HG02852 (cell line): ENCODE measurements around the gene SSRP1.

Experiments used
- ATAC-seq: cut with Tn5 transposase; IDR thresholded peaks from one replicate; pipeline ENCODE4 v1.9.1; 2021; ENCODE audit warnings: mild to moderate bottlenecking, moderate library complexity; ENCODE audit not compliant: unreplicated experiment

The SSRP1 gene

DNA sequence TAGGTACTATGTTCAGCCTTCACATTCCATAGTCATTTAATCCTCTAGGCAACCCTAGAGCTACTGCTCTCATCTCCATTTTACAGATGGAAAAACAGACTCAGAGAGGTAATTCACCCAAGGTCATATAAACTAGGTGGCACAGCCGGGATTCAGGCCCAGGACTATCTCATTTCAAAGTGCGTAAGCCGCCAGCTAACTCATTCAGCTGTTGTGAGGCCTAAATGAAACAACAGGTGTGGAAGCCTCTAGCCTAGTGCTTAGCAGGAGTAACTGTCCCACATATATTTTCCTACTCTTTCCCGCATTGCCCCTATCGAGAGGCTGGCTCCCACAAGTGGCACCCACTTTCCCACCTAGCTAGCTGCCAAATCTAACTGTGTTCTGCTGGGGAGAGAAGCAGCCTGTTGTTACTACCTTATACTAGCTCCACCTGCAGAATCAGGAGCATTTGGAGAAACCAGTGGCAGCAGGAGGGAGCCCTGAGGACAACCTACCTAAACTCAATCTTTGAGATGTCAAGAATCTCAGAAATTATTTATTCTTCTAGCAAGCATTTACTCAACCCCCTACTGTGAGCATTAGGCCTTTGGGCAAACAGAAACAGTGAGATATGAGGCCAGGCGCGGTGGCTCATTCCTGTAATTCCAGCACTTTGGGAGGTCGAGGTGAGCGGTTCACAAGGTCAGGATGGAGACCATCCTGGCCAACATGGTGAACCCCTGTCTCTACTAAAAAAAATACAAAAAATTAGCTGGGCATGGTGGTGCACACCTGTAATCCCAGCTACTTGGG, 24.4 kb upstream of the SSRP1 start:
- ATAC-seq = no peak

DNA sequence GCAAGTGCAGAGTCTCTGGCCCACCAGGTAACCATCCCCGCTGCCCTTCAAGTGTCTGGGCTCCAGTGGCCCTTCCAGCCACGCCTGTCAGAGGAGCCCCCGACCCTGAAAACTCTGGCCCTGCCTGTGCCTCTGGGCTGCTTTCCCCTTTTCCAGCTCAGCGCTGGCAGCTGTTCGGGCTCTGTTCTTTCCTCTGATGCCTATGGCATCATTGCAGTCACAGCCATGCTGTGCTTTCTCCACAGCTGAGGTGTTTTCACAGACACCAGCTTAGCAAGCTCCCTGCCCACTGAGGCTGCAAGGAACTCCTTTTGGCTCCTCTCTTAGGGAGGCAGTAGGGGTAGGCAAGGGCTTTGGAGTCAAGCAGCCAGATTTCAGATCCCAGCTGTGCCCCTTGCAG, 23.7 kb upstream of the SSRP1 start:
- ATAC-seq = no peak

DNA sequence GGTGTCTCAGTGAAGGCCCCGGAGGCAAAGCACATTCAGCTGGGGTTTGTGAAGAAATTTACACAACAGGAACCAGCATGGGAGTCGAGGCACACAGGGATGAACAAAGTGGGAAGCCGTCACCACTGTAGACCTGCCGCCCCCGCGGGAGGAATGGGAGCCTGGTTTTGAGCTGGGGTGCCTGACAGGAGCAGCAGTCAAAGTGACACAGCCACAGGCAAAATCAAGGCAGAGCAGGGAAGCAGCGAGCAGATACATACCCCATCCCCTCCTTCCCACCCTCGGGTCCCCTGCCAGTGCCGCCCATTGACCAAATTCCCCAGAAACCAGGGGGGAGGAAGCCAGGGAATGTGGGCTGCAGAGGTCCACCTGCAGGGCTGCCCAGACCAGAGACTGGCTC, 23.3 kb upstream of the SSRP1 start:
- ATAC-seq = no peak

DNA sequence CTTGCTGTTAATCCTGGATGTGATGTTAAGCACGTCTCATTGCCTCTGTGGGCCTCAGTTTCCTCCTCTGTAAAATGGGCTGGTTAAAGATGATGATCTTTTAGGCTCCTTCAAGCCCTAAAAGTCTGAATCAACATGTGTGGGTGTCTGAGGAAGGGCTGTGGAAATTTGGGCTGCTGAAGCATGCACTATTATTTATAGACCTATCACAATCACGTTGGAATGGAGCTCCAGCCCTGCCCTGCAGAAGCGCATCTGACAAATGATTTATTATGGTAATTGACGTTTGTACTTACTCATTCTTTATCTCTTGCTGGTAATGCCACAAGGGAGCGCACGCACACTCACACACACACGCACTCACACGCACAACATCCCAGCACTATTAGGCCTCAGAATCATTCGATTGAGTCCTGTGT, 22.9 kb upstream of the SSRP1 start:
- no peak for ATAC-seq

DNA sequence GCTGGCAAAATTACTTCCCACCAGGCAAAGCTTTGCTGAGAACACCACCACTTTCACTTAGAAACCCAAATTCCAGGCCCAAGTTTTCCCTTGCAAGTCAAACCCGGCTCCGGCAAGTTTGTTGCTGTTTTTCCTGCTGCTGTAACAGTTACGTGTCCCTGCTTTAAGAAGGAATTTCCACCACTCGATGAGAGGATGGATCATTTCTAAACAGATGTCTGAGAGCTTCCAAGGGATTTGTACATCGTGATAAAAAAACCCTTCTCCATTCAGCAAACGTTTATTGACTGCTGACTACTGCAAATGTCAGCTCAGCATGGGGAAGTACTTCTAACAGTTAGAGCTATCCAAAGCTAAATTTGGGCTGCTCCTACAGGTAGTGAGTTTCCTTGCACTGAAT, 22.2 kb upstream of the SSRP1 start:
- no peak for ATAC-seq

DNA sequence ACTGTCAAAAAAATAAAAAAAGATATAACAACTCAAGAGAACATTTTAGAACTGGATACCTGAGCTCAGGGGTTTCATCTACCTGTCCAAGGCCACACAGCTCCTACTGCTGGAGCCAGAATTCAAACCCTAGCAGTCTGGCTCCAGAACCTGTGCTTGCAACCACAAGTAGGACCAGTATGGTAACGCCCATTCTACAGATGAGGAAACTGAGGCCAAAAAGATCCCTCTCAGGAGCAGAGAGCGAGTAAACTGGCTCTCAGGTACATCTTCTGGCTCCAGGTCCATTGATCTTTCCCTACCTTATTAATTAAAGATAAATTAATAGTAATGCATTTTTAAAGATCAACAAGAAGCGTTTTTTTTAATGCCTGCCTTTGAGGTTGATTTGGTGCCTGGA, 21.6 kb upstream of the SSRP1 start:
- ATAC-seq = no peak

DNA sequence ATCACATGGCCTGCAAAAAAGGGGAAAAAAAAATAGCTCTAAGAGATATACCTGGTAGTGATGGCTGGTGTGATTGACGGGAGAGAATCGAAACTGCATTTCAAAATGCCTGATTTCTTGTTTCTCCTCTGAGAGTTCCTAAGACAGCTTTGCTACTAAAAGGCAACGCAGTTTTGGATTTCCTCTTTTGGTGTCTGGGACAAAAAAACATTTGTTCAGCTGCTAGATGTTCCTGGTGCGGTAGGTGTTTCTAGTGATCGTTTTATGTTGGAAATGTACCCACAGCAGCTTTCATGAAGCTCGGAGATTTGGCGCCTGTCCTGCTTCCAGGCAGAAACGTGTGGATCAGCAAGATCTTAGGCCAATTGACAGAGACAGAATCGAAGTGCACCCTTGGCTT, 20.6 kb upstream of the SSRP1 start:
- ATAC-seq = no peak

DNA sequence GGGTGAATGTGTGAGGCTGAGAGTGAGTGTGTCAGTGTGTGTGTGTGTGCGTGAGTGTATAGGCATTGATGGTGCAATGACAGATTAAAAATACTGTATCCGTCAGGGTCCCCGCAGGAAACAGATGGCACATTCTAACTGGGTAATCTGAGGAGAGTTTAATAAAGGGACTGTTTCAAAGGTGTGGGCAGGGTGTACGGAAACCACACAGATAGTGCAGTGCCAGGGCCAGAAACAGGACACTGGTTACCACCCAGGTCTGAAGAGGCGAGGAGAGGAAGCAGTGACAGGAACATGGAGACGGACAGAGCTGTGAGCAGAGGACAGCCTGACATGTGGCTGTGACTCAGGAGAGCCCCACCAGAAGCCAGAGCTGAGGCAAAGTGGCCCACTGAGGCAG, 19.0 kb upstream of the SSRP1 start:
- no peak for ATAC-seq

DNA sequence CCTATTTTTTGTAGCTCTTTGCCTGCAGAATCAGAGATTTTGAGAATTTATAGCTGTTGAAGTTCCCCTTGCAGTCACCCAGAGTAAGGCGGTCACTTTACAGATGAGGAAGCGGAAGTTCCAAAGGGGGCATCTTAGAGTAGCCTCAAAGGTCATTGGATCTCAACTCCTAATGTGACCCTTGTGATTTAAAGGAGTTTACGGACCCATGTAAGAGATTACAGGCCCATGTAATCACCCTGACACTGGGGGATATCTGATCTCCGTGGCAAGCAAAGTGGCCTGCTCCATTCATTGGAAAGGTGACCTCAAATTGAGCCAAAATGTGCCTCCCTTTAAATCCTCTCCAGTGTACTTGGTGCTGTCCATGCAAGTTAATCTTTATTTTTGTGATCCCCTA, 18.2 kb upstream of the SSRP1 start:
- no peak for ATAC-seq

DNA sequence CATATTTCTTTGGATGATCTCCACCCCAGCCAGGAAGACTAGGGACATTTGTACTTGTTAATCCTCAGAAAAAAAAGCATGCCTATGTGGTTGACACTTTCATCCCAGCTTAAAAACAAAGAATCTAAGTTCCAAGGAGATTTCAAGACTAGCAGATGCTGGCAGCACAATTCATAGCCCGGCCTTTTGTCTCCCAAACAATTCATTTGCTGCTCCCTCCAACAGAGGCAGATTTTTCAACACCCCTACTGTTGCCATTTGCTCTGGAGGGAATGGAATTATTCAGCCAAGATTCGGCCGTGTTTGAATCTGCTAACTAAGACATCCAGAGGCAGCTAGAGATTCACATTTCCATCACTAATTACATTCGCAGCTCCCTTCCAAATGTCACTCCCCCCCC, 17.8 kb upstream of the SSRP1 start:
- no peak for ATAC-seq

DNA sequence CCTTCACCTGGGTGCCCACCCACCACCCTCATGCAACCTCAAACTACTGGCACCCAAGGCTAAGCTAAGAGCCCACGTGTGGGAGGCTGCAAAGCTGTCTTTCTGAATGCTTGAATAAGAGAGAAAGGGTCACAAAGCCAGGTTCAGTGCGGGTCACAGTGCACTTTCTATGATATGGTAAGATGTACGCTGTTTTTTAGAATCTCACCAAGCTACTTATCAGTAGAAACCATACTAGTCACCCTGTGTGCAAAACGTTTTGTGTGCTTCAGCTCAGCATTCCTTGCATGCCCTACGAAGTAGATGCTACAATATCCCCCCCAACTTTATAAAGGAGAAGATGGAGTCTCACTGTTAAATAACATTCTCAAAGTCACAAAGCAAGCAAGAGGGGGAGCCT, 17.3 kb upstream of the SSRP1 start:
- no peak for ATAC-seq

DNA sequence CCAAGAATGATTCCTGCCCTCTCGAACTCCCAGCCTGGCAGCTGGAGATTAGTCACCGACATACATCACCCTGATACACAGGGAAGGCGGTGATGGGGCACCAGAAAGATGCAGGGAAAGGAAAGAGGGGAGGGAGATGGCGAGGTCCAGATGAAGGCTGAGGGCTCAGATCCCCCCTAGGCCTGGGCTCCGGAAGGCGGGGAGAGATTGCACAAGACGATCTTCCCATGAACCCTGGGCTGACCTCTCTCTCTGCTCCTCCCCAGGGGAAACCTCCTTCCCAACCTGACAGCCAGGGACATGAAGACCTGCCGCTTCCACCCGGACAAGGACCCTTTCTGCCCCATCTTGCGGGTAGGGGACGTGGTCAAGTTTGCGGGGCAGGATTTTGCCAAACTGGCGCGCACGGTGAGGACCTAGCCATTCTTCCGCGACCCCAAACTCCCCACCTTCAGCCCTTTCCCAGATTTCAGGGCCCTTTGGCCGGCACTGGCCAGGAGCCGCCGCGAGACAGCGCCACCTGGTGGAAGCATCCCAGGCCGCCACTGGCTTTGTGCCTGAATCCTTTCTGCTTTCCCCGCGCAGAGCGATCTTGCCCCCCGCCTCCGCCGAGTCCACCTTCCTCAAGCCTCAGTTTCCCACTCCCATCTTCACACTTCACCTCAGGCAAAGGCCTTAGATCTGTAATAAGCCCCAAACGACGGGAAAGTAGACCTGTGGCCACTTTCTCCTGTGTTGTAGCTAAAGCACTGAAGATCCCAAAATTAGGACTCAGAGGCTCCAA, 14.0 kb upstream of the SSRP1 start:
- peak; percentile 52 for ATAC-seq

DNA sequence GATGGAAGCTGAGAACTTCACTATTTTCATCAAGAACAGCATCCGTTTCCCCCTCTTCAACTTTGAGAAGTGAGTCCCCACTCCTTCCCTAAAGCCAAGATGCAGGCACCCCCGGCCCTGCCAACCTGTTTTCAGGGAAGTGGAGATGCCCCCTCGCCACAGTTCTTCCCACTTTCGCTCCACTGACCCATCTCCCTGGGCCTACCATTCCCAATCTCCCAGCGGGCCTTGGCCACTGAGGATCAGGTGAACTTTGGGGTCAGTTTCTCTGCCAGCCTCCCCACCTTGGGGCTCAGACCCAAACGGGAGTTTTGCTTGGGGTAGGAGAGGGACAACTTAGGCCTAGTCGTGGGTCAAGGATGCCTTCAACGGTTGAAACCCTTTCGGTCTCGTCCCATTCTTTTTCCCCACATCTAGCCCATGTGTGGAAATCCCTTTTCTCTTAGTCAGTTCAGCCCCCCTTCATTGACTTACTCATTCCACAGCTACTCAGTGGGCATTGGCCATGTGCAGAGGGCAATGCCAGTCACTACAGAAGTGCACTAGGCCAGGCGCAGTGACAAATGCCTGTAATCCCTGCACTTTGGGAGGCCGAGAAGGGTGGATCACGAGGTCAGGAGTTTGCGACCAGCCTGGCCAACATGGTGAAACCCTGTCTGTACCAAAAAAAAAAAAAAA, 13.1 kb upstream of the SSRP1 start:
- ATAC-seq = no peak

DNA sequence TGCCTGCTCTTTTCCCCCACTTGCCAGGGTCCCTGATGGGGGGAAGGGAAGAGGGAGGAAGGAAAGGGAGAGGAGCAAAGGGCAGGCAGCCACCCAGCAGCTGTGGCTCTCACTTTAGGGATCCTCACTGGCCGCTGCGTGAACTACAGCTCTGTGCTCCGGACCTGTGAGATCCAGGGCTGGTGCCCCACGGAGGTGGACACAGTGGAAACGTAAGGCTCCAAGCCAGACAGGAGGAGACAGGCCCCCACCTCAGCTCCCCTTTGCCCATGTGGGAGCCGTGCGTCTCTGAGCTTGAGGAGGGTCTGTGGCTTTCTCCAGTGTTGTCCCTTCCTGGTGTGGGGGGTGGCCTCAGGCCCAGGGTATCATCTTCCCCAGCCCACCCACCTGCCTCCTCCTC, 12.4 kb upstream of the SSRP1 start:
- ATAC-seq = no peak

DNA sequence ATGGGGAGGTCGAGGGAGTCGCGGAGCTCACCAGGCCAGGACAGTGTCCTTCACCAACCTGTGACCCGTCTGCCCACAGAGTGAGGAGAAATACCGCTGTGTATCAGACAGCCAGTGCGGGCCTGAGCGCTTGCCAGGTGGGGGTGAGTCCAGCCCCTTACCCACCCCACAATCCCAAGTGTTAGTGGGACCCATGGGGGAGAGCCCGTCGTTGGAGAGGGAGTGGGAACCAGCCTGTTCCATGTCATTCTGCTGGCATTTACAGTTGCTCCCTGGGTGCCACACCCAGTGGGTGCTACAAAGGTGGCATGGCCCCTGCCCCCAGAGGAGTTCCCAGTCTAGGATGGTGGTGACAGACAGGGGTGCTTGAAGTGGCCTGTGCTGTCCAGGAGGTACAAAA, 11.6 kb upstream of the SSRP1 start:
- ATAC-seq = no peak

DNA sequence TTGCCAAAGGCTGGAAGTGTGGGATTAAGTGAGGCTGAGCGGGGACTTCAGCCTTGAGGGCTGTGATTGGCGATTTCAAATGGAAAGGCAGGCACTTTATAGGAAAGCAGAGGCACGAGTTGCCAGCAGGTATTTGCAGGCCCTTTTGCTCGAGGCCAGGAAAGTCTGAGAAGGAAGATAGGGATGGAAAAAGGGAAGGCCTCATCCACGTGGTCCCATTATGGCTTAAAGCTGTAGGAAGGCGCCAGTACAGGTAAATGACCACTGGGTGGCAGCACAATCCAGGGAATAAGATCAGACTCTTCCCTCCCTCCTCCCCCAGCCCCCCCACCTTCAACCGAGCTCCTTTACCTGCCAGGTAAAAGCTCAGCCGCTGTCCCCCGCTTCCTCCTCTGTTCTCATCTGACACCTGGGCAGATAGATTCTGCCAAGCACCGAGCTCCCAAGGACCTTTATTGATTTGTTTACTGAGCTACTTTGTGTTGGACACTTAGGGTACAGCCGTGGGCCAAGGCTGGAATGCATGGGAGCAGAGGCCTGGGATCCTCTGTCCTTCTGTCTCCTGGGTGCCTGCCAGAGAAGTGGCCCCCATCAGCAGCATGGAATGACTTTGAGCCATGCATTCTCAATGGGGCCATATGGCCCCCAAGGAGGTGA, 10.0 kb upstream of the SSRP1 start:
- ATAC-seq = peak; percentile 78

DNA sequence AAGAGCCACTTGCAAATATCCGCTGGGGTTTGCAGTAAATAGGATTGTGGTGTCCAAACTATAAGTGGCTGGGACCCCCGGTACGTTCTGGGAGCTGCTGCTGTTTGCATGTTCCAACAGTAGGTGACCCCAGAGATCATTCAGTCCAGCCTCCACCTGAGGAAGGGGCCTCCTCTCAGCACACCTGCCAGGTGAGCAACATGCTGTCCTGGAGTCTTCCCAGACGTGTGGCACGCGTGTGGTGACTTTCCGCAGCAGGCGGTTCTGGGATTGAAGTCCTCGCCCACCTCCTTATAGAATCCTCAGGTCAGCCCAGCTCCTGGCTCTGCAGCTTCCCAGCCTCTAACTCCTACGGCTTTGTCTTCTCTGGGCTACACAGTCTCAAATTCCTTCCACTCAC, 9.1 kb upstream of the SSRP1 start:
- ATAC-seq = no peak

DNA sequence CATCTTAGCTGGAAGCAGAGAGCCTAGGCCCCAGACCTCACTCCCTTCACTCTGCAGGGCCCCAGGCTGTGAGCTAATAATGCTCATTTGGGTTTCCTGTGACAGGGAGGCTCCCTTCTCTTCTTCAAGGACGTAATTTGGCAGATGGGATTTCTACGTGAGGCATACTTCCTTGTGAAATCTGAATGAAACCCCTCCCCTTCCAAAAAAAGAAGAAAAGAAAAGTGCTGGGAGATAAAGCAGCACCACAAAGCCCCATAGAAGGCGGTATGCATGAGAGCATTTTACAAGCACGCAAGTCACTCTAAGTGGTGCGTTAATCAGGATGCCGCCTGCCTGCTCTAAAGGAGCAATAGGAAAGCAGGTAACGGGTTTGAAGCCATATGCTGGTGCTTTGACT, 8.1 kb upstream of the SSRP1 start:
- no peak for ATAC-seq

DNA sequence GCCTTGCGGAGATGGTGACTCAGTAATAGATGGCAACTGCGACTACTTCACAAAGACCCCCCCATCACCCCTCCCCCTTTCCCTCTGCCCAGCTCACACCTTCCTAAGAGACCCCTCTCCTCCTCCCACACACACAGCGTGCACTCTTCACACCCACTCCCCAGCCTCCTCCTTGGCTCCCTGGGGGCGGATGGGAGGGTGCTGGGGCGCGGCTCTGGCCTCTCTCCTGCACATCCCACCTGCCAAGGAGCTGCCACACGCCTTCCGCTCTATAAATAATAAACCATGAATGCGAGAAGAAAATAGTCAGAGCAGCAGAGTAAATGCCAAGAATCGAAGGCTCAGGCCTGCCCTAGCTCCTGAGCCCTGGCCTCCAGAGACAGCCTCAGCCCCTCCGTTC, 7.0 kb upstream of the SSRP1 start:
- ATAC-seq = no peak

DNA sequence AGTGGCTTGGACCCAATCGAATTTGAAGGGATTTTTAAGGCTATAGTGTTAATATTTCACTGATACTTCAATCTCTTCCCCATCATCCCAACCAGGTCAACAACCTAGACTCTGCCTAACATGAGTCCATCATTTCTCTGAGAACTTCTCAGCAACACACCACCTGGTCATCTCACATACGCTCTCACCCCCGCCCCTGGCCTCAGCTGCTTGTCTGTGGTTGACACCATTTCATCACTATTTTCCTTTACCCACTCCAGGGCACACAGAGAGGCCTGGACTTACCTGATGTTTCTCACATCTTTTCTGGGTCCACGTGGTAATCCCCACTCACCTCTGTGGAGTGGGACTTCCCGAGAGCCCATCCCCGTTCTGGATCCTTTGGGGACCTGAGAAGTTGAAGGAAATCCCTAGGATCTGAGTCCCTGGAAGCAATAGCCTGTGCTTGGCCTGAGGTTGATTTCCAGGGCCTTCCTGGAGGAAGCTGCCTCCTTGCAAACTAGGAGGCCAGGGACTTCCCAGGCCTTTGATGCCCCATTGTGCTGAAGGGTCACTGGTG, 5.6 kb upstream of the SSRP1 start:
- no peak for ATAC-seq

DNA sequence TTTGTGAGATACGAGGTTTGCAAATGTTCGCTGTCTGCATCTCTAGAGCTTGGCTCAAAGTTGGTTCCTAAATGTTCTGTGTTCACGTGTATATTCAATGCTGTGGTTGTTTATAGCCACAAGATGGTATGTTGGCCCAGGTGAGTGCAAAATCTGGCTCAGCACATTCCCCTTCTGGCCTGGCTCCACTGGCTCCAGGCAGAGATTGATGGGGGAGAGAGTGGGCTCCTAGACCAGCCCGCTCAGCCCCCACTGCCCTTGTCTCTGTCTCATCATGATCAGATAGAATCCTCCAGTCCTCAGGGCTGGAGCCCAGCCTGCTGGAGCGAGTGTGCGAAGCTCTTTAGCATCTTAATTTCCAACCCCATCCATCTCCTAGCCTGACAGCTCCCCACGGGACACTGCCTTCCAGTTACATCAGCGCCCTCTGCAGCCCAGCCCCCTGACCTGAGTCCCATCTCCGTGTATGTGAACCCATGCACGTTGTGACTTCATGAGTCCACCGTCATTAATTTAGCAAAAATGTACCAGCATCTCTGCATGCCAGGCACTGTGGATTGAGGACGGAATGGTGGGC, 4.4 kb upstream of the SSRP1 start:
- ATAC-seq = no peak
